Nephron progenitor cell (in vitro differentiated cells): Measurements from ENCODE around the gene FUZ.

Source experiments
- DNase-seq: peaks from one replicate; pipeline ENCODE4 v3.0.0; 2021
- H3K27ac Mint-ChIP-seq: 2 replicates; pipeline ENCODE4 v1.8.0; 2021; ENCODE audit warnings: mild to moderate bottlenecking, moderate library complexity, mixed read lengths
- H3K27me3 Mint-ChIP-seq: 2 replicates; pipeline ENCODE4 v1.8.0; 2021; ENCODE audit warnings: mild to moderate bottlenecking, low read depth, mixed read lengths; ENCODE audit not compliant: poor library complexity
- H3K36me3 Mint-ChIP-seq: 2 replicates; pipeline ENCODE4 v1.8.0; 2021; ENCODE audit warnings: low read depth, mixed read lengths
- H3K4me1 Mint-ChIP-seq: 2 replicates; pipeline ENCODE4 v1.8.0; 2021; ENCODE audit warnings: mixed read lengths
- H3K4me3 Mint-ChIP-seq: 2 replicates; pipeline ENCODE4 v1.8.0; 2021; ENCODE audit warnings: mild to moderate bottlenecking, moderate library complexity, mixed read lengths
- H3K9me3 Mint-ChIP-seq: 2 replicates; pipeline ENCODE4 v1.8.0; 2021; ENCODE audit warnings: mild to moderate bottlenecking, moderate library complexity, mixed read lengths
- TF ChIP-seq, protein P1 (sequence below): fragments of 200-600 bp; sonication (generic); IDR thresholded peaks from 2 replicates; pipeline ENCODE4 v1.5.0; 2021; ENCODE audit warnings: antibody characterized with exemption

Gene FUZ

DNA sequence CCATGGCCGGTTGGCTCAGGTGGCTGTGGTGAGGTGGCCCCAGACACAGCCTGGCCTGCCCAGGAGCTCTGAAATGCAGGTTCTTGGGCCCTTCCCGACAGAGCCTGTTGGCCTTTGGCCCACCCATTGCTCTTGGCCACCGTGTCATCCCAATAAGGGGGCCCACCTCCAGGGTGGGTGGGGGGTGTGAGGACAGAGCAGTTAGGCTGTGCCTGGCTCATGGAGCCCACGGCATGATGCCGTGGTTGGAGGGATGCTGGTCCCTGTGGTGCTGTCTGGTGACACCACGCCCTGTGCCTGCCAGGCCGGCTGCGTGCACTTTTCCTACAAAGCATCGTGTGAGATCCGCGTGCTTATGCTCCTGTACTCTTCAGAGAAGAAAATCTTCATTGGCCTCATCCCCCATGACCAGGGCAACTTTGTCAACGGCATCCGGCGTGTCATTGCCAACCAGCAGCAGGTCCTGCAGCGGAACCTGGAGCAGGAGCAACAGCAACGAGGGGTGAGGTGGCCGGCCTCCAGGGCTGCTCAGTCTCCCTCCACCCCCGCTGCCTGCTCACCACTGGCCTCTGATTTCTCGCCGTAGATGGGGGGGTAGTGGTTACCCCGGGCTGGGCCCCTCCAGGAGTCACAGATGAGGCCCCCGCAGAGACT, 46.7 kb upstream of the FUZ start:
- H3K4me3 Mint-ChIP-seq: no peak overlapping the region
- no peak overlapping the region for H3K27ac Mint-ChIP-seq
- H3K9me3 Mint-ChIP-seq: no peaks in the 10 kb centered on the region
- TF ChIP-seq, protein P1, sequence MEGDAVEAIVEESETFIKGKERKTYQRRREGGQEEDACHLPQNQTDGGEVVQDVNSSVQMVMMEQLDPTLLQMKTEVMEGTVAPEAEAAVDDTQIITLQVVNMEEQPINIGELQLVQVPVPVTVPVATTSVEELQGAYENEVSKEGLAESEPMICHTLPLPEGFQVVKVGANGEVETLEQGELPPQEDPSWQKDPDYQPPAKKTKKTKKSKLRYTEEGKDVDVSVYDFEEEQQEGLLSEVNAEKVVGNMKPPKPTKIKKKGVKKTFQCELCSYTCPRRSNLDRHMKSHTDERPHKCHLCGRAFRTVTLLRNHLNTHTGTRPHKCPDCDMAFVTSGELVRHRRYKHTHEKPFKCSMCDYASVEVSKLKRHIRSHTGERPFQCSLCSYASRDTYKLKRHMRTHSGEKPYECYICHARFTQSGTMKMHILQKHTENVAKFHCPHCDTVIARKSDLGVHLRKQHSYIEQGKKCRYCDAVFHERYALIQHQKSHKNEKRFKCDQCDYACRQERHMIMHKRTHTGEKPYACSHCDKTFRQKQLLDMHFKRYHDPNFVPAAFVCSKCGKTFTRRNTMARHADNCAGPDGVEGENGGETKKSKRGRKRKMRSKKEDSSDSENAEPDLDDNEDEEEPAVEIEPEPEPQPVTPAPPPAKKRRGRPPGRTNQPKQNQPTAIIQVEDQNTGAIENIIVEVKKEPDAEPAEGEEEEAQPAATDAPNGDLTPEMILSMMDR: no peak
- peaks cover 32% of the 10 kb centered on the region for H3K4me1 Mint-ChIP-seq
- no peak for DNase-seq
- H3K27me3 Mint-ChIP-seq: no peaks in the 10 kb centered on the region
- peaks cover 32% of the 10 kb centered on the region for H3K36me3 Mint-ChIP-seq

DNA sequence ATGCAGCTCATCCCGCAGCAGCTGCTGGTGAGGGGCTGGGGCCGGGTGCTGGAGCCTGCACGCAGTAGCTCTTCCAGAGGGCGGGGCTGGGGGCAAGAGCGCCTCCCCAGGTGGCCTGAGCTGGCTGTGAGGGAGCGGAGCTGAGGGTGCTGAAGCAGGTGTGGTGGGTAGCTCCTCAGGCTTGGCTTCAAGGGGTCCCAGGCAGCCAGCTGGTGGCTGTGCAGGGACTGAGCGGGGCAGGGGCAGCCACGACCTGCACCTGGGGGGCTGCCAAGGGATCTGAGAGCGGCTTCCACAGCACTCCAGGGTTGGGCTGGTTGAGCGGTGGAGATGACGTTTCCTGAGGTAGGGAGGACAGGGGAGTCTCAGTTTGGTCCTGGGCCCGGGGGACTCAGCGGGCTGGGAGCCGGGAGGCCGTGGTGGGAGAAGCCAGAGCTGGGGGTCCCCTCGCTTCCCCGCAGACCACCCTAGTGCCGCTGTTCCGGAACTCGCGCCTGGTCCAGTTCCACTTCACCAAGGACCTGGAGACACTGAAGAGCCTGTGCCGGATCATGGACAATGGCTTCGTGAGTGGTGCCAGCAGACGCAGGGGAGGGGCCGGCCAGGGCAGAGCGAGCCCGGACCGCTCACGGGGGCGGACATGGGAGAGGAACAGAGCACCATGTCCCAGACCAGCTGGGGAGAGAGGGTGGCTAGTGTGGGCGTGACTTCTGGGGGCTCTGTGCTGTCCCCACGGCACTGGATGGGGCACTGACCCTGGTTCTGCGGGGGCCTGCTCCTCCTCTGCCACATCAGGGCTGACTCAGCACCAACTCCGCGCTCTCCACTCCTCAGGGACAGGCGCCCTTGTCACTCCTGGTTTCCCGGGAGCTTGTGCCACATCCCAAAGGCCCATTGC, 45.2 kb upstream of the FUZ start:
- peaks cover 26% of the 10 kb centered on the region for H3K4me1 Mint-ChIP-seq
- H3K9me3 Mint-ChIP-seq: no peaks in the 10 kb centered on the region
- no peak overlapping the region for H3K4me3 Mint-ChIP-seq

DNA sequence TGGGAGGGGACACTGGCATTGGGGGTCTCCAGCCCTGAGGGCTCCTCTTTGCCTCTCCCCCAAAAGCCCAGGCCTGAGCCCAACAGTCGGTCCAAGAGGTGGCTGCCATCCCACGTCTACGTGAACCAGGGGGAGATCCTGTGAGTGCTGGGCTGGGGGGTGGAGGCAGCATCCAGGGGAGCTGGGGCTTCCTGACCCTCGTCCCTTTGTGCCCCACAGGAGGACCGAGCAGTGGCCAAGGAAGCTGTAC, 44.7 kb upstream of the FUZ start:
- no peak for DNase-seq
- H3K4me1 Mint-ChIP-seq: peaks cover 28% of the 10 kb centered on the region
- no peak overlapping the region for H3K4me3 Mint-ChIP-seq

More for the DNA sequence above, 45.2 kb upstream of the FUZ start:
- Mint-ChIP-seq H3K27me3 (no peaks in the 10 kb centered on the region), H3K36me3 (peaks cover 19% of the 10 kb centered on the region), H3K27ac (peak overlapping the region; percentile 96)
- TF ChIP-seq, protein P1: no peak
- DNase-seq: no peak

DNA sequence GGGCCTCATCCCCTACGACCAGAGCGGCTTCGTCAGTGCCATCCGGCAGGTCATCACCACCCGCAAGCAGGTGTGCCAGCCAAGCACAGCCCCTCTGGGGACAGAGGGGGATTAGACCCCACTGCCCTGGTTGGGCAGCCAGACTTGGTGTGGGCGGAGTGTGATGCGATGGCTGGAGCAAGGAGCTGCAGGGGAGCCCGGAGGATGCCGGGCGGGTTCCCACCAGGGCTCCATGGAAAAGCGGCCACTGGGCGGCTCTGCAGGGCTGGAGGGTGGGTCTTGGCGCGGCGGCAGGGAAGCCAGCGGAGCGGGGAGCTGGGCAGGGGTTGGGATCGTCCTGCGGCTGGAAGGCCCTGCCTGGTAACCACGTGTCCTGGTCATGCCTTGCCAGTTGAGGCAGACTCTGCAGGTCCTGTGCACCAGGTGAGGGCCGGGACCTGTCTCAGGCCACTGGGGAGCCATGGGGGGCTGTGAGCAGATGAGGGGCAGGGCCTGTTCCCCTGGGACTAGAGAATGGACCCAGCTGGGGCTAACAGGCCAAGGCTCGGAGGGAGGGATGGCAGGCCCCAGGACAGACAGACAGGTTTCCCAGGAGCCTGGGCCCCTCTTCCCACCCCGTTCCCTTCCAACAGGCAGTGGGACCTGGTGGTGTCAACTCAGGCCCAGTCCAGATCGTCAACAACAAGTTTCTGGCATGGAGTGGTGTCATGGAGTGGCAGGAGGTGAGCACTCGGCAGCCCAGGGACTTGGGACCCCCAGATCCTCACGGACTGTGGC, 44.2 kb upstream of the FUZ start:
- Mint-ChIP-seq H3K36me3 (peaks cover 21% of the 10 kb centered on the region), H3K9me3 (no peaks in the 10 kb centered on the region), H3K27me3 (no peaks in the 10 kb centered on the region), H3K4me1 (peaks cover 29% of the 10 kb centered on the region), H3K27ac (peak overlapping the region; percentile 25), H3K4me3 (no peak overlapping the region)
- DNase-seq: no peak
- TF ChIP-seq, protein P1: no peak

More for the DNA sequence above, 44.7 kb upstream of the FUZ start:
- peaks cover 16% of the 10 kb centered on the region for H3K36me3 Mint-ChIP-seq
- no peaks in the 10 kb centered on the region for H3K27me3 Mint-ChIP-seq
- TF ChIP-seq, protein P1: no peak
- peak overlapping the region; percentile 25 for H3K27ac Mint-ChIP-seq
- H3K9me3 Mint-ChIP-seq: no peaks in the 10 kb centered on the region

DNA sequence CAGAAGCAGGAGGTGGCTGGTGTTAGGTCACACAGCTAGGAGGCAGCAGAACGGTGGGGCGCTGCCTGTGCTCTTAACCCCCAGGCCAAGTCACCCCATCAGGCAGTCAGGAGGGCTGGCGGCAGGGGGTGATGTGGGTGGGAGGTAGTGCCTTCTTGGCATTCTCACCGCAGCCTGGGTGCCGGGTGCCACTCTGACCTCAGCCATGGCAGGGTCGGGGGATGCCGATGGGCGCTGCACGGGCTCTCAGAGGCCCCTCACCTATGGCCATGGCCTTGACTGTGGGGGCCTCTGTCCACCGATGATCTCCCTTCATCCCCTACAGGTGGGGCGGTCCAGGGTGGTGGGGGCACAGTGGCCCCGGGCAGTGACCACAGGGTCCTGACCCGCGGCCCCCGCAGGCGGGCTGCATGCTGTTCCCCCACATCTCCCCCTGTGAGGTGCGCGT, 43.5 kb upstream of the FUZ start:
- peak overlapping the region; percentile 79 for H3K27ac Mint-ChIP-seq
- DNase-seq: no peak
- H3K9me3 Mint-ChIP-seq: no peaks in the 10 kb centered on the region
- H3K36me3 Mint-ChIP-seq: peaks cover 23% of the 10 kb centered on the region
- TF ChIP-seq, protein P1: no peak
- no peak overlapping the region for H3K4me3 Mint-ChIP-seq
- no peaks in the 10 kb centered on the region for H3K27me3 Mint-ChIP-seq
- peaks cover 26% of the 10 kb centered on the region for H3K4me1 Mint-ChIP-seq
